H9 (cell line): ENCODE data around the gene MTMR3. TPM values are rescaled to one million over a fixed set of nuclear protein-coding genes. Genes with fewer than 3 reads are reported as not detected.

ENCODE experiments used
- DNase-seq: peaks from one replicate; pipeline ENCODE4 v3.0.0-alpha.2; 2017
- H2AFZ ChIP-seq: one replicate; pipeline ENCODE4 v1.6.1; 2013; ENCODE audit warnings: mild to moderate bottlenecking, low read length, control low read depth, moderate library complexity
- H2AK5ac ChIP-seq: 2 replicates; pipeline ENCODE4 v1.6.1; 2013; ENCODE audit warnings: low read length, control low read depth, mixed read lengths; ENCODE audit not compliant: insufficient read length
- H2BK120ac ChIP-seq: one replicate; pipeline ENCODE4 v1.6.1; 2013; ENCODE audit warnings: low read depth, mild to moderate bottlenecking, low read length, control low read depth, inconsistent platforms; ENCODE audit not compliant: poor library complexity, severe bottlenecking
- H2BK12ac ChIP-seq: 2 replicates; pipeline ENCODE4 v1.6.1; 2013; ENCODE audit warnings: low read length, control low read depth, mixed read lengths, low read depth; ENCODE audit not compliant: insufficient read length
- H2BK15ac ChIP-seq: 2 replicates; pipeline ENCODE4 v1.6.1; 2013; ENCODE audit warnings: low read depth, low read length, control low read depth
- H2BK20ac ChIP-seq: one replicate; pipeline ENCODE4 v1.6.1; 2013; ENCODE audit warnings: low read depth, mild to moderate bottlenecking, low read length, control low read depth, inconsistent platforms; ENCODE audit not compliant: poor library complexity, severe bottlenecking
- H2BK5ac ChIP-seq: 2 replicates; pipeline ENCODE4 v1.6.1; 2013; ENCODE audit warnings: low read length, control low read depth, mixed read lengths; ENCODE audit not compliant: insufficient read length
- H3K14ac ChIP-seq: 2 replicates; pipeline ENCODE4 v1.6.1; 2013; ENCODE audit warnings: low read length, control low read depth; ENCODE audit not compliant: insufficient read depth
- H3K18ac ChIP-seq: 2 replicates; pipeline ENCODE4 v1.6.1; 2013; ENCODE audit warnings: low read depth, mild to moderate bottlenecking, mixed read lengths, low read length, control low read depth; ENCODE audit not compliant: insufficient read length
- H3K23ac ChIP-seq: 2 replicates; pipeline ENCODE4 v1.6.1; 2013; ENCODE audit warnings: low read length, control low read depth, mixed read lengths, low read depth; ENCODE audit not compliant: insufficient read length
- H3K23me2 ChIP-seq: 2 replicates; pipeline ENCODE4 v1.6.1; 2013; ENCODE audit warnings: low read depth, mild to moderate bottlenecking, mixed read lengths, low read length, control low read depth; ENCODE audit not compliant: insufficient read length, poor library complexity, severe bottlenecking
- H3K27ac ChIP-seq: 2 replicates; pipeline ENCODE4 v1.5.1; 2013; ENCODE audit warnings: low read length, control low read depth, mixed read lengths, low read depth; ENCODE audit not compliant: insufficient read length
- H3K27me3 ChIP-seq: 2 replicates; pipeline ENCODE4 v1.6.1; 2013; ENCODE audit warnings: low read length, control low read depth, inconsistent platforms; ENCODE audit not compliant: insufficient read depth
- H3K4ac ChIP-seq: 2 replicates; pipeline ENCODE4 v1.6.1; 2013; ENCODE audit warnings: low read depth, mild to moderate bottlenecking, control low read depth, inconsistent platforms, low read length, moderate library complexity
- H3K4me1 ChIP-seq: 2 replicates; pipeline ENCODE4 v1.6.1; 2013; ENCODE audit warnings: low read length, control low read depth, inconsistent platforms; ENCODE audit not compliant: insufficient read depth
- H3K4me2 ChIP-seq: 2 replicates; pipeline ENCODE4 v1.6.1; 2013; ENCODE audit warnings: low read length, control low read depth, mixed read lengths; ENCODE audit not compliant: insufficient read length, insufficient read depth
- H3K56ac ChIP-seq: 2 replicates; pipeline ENCODE4 v1.6.1; 2013; ENCODE audit warnings: low read depth, mild to moderate bottlenecking, mixed read lengths, low read length, control low read depth; ENCODE audit not compliant: insufficient read length
- H3K79me1 ChIP-seq: 2 replicates; pipeline ENCODE4 v1.6.1; 2013; ENCODE audit warnings: low read depth, mild to moderate bottlenecking, moderate library complexity, low read length, control low read depth, inconsistent platforms; ENCODE audit not compliant: insufficient read depth, poor library complexity, severe bottlenecking
- H3K79me2 ChIP-seq: 2 replicates; pipeline ENCODE4 v1.6.1; 2013; ENCODE audit warnings: low read length, control low read depth, inconsistent platforms; ENCODE audit not compliant: insufficient read depth
- H3K9ac ChIP-seq: 2 replicates; pipeline ENCODE4 v1.6.1; 2013; ENCODE audit warnings: low read length, control low read depth, mixed read lengths; ENCODE audit not compliant: insufficient read length; ENCODE audit errors: extremely low read depth
- H3K9me3 ChIP-seq: one replicate; pipeline ENCODE4 v1.6.1; 2013; ENCODE audit warnings: low read depth, low read length, inconsistent platforms; ENCODE audit not compliant: control insufficient read depth
- H3T11ph ChIP-seq: one replicate; pipeline ENCODE4 v1.6.1; 2013; ENCODE audit warnings: mild to moderate bottlenecking, low read length, control low read depth, inconsistent platforms
- H4K20me1 ChIP-seq: one replicate; pipeline ENCODE4 v1.6.1; 2013; ENCODE audit not compliant: control insufficient read depth, insufficient read length, insufficient read depth
- H4K5ac ChIP-seq: 2 replicates; pipeline ENCODE4 v1.6.1; 2013; ENCODE audit warnings: low read depth, mild to moderate bottlenecking, mixed read lengths, low read length, control low read depth; ENCODE audit not compliant: insufficient read length
- H4K8ac ChIP-seq: replicated peaks from 2 replicates; pipeline ENCODE4 v1.6.1; 2013; ENCODE audit warnings: low read length, control low read depth, mixed read lengths, low read depth; ENCODE audit not compliant: insufficient read length
- H4K91ac ChIP-seq: 2 replicates; pipeline ENCODE4 v1.6.1; 2013; ENCODE audit warnings: low read depth, mild to moderate bottlenecking, moderate library complexity, mixed read lengths, low read length, control low read depth; ENCODE audit not compliant: insufficient read length
- H3K27ac Mint-ChIP-seq, 3 experiments: 2 replicates in 2 of 3; 3 replicates in 1 of 3; pipeline ENCODE4 v1.8.0; 2020 to 2021; ENCODE audit warnings: mixed read lengths in 3 of 3, mild to moderate bottlenecking in 1 of 3, moderate library complexity in 1 of 3
- H3K27me3 Mint-ChIP-seq: 2 replicates; pipeline ENCODE4 v1.8.0; 2021; ENCODE audit warnings: low read depth, mild to moderate bottlenecking, moderate library complexity, mixed read lengths
- H3K36me3 Mint-ChIP-seq, 3 experiments: 2 replicates in 2 of 3; 3 replicates in 1 of 3; pipeline ENCODE4 v1.8.0; 2020 to 2021; ENCODE audit warnings: low read depth in 3 of 3, mixed read lengths in 3 of 3; ENCODE audit not compliant: insufficient read depth in 1 of 3
- H3K4me1 Mint-ChIP-seq, 2 experiments: 2 replicates each; pipeline ENCODE4 v1.8.0; 2020; ENCODE audit warnings: mixed read lengths in 2 of 2
- H3K4me3 Mint-ChIP-seq, 2 experiments: 2 replicates in 1 of 2; 3 replicates in 1 of 2; pipeline ENCODE4 v1.8.0; 2020 to 2021; ENCODE audit warnings: mild to moderate bottlenecking in 2 of 2, mixed read lengths in 2 of 2, moderate library complexity in 1 of 2
- H3K9me3 Mint-ChIP-seq, 2 experiments: 2 replicates in 1 of 2; 3 replicates in 1 of 2; pipeline ENCODE4 v1.8.0; 2020; ENCODE audit warnings: mild to moderate bottlenecking in 2 of 2, mixed read lengths in 2 of 2, moderate library complexity in 1 of 2
- WGBS: extraction: QIAGEN DNeasy Blood & Tissue Kit; methylation state at CpG from one replicate; pipeline ENCODE4 v1.1.7; 2013; ENCODE audit warnings: missing lambda C conversion rate, low lambda C conversion rate, mixed read lengths; ENCODE audit not compliant: insufficient read length; ENCODE audit errors: extremely low coverage; 5-methylcytosine and 5-hydroxymethylcytosine counted together
- total RNA-seq: library from RNA; stranded (reverse); gene quantifications from 2 replicates; pipeline ENCODE4 v1.2.1, GENCODE V29; 2021
- TF ChIP-seq, protein P1 (sequence below): fragments of 200-600 bp; sonication (generic); conservative IDR thresholded peaks from 3 replicates; pipeline ENCODE4 v1.8.0; 2021; ENCODE audit warnings: antibody characterized with exemption, mild to moderate bottlenecking

MTMR3 gene
- total RNA-seq, 1 experiment from 2014 or later, result 19.8 TPM

DNA sequence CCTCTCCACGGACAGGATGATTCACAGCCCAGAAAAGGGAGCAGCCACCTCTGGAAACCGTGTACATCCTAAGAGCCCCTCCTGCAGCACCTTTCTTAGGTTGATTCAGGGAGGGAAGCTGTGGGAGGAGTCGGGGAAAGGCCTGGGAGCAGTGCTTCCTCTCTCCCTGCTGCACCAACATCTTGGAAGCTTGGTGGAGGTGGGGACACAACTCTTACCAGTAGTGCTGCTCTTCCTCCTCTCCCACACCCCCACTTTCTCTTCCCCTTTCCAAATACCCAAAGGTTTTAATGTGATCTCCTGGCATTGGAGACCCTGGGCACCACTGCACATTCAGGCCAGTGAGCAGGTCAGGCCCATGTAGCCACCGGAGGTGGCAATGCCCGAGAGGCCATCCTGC is 150.9 kb downstream of the MTMR3 start:
- Histone ChIP-seq H2BK20ac (no peak overlapping the region), H3K18ac (no peak overlapping the region), H3K23ac (no peak overlapping the region), H3K14ac (no peak overlapping the region), H3K4me1 (0 out of 2 replicates have a peak, but pooled peaks cover 3% of the 10 kb centered on the region), H4K8ac (no peak overlapping the region), H2BK120ac (no peak overlapping the region), H4K91ac (no peak overlapping the region), H2BK12ac (no peak overlapping the region), H3T11ph (no peak overlapping the region), H3K9ac (no peak overlapping the region), H3K27me3 (no peaks in the 10 kb centered on the region), H3K56ac (no peak overlapping the region), H2BK15ac (no peak overlapping the region), H2BK5ac (no peak overlapping the region), H2AFZ (no peak overlapping the region), H3K9me3 (no peaks in the 10 kb centered on the region), H3K79me2 (no peaks in the 10 kb centered on the region), H3K4ac (no peak overlapping the region), H3K23me2 (no peaks in the 10 kb centered on the region), H3K27ac (no peak overlapping the region), H2AK5ac (no peak overlapping the region), H3K4me2 (no peak overlapping the region), H3K79me1 (no peaks in the 10 kb centered on the region), H4K5ac (no peak overlapping the region), H4K20me1 (no peaks in the 10 kb centered on the region)
- Mint-ChIP-seq H3K27me3 (0 out of 2 replicates have a peak, but pooled peaks cover 2% of the 10 kb centered on the region), H3K27ac (no peak overlapping the region; a peak in 1 of 7 replicates), H3K36me3 (0 out of 7 replicates have a peak, but pooled peaks cover 0 to 2% (median 0%) of the 10 kb centered on the region in 3 experiments), H3K4me1 (peaks cover 13 to 16% of the 10 kb centered on the region in 2 experiments), H3K4me3 (no peak overlapping the region), H3K9me3 (no peaks in the 10 kb centered on the region)
- TF ChIP-seq, protein P1, sequence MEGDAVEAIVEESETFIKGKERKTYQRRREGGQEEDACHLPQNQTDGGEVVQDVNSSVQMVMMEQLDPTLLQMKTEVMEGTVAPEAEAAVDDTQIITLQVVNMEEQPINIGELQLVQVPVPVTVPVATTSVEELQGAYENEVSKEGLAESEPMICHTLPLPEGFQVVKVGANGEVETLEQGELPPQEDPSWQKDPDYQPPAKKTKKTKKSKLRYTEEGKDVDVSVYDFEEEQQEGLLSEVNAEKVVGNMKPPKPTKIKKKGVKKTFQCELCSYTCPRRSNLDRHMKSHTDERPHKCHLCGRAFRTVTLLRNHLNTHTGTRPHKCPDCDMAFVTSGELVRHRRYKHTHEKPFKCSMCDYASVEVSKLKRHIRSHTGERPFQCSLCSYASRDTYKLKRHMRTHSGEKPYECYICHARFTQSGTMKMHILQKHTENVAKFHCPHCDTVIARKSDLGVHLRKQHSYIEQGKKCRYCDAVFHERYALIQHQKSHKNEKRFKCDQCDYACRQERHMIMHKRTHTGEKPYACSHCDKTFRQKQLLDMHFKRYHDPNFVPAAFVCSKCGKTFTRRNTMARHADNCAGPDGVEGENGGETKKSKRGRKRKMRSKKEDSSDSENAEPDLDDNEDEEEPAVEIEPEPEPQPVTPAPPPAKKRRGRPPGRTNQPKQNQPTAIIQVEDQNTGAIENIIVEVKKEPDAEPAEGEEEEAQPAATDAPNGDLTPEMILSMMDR, result no peak
- WGBS, result no CpG with 5 or more reads among the region's 5 CpGs
- no peak for DNase-seq
